NK-92 (cell line): ENCODE results near the gene LASP1.

Source experiments
- DNase-seq: peaks from one replicate; lab custom pipeline; 2025; ENCODE audit not compliant: unreplicated experiment; lab: John Stamatoyannopoulos, UW

Gene LASP1

DNA sequence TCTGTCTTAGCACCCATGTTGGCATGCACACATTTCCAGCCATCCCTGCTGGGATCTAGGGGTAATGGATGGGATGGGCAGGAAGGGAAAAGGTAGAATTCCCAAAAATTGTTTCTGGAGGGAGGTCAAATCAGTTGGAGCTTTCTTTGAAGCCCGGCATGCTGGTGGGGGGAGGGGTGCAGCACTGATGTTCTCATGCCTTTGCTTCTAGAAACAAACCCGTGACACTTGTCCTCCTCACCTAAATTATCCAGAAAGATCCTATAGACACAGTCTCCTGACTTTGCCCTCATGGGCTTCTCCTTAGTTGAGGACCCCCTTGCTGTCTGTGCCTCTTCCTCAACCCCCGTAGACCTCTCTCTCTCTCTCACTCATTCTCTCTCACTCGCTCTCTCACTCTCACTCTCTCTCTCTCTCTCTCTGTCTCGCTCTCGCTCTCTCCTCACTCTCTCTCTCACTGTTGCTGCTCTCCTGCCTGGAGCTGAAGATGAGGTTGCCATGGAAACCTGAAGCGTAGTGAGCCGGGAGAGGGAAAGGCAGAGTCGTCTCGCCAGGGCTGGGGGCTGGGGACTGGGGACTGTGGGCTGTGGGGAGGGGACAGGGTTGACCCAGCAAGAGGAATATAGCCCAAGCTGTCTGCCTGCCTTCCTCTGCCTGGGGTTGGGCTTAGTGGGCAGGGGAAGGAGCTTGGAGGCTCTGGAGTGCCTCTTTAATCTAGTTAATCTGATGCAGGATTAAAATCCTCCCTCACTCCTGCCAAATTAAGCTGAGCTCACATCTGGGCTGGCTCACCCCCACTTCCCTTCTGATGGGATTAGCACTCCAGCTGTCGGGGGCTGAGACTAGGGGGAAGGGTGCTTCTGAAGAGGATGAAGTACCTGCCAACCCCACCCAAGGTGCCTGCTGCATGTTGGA, 16.1 kb downstream of the LASP1 start:
- DNase-seq: no peak

DNA sequence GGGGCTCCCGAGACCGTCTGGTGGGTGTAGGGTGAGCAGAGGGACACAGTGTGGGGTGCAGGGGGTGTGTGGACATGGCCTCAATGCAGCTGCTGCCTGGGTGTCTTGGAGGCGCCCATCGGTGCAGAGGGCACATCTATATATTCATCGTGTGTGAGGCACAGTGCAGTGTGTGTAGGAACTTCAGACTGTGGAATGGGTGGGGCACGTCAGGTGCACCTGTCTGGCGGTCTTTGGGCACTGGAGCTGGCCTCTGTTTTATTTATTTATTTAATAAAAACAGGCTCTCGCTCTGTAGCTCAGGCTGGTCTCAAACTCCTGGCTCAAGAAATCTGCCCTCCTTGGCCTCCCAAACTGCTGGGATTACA, 16.8 kb downstream of the LASP1 start:
- DNase-seq: no peak

DNA sequence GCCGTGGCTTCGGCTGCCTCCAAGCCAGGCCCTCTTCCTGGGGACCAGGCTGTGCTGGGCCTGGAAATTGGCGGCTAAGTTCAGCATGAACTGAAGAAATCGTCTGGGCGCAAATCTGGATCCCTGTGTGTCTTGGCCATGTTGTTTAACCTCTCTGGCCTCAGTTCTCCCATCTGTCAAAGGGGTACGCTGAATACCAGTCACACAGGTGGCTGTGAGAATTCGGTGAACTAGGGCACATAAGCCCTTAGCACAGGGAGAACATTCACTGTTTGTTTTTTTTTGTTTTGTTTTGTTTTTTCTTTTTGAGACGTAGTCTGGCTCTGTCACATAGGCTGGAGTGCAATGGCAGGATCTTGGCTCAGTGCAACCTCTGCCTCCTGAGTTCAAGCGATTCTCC, 19.0 kb downstream of the LASP1 start:
- no peak for DNase-seq

DNA sequence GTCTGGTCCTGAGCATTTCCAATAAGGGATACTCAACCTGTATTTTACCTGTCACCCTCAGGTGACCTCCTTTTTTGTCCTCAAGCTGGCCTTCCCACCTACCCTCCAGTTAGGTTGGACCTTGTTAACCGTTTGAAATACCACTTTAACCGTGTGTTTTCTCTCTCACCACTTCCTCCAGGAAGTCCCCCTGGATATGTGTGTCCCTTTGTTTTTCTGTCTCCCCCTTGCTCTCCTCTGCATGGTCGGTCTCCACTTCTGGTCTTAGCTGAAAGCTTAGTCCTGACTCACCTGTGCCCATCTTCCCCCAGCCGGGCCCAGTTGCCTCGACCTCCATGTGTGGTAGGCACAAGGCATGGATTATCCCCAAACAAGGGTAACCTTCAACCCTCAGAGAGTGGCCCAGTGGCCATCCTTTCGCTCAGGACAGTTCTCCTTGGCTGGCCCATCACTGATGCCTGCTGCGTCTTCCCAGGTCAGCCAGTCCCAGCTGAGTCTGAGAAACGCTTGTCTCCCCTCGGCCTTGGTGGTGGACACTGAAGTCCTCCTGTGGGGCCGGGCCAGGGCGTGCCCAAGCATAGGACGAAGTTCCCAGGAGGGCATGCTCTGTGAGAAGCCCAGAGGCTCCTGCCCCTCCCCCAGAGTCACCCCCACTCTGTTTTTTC, 20.0 kb downstream of the LASP1 start:
- no peak for DNase-seq

DNA sequence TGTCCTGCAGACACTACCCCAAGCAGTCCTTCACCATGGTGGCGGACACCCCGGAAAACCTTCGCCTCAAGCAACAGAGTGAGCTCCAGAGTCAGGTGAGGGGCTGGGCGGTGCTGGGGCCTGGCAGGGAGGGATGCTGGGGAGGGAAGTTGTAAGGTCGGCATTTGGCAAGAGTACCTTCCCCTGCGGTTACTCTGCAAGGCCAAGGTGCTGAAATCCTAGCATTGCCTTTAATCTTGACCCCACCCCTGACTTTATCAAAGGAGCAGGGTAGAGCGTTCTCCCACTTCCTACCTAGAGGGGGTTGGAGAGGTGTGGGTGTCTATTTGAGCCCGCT, 20.5 kb downstream of the LASP1 start:
- DNase-seq: no peak

DNA sequence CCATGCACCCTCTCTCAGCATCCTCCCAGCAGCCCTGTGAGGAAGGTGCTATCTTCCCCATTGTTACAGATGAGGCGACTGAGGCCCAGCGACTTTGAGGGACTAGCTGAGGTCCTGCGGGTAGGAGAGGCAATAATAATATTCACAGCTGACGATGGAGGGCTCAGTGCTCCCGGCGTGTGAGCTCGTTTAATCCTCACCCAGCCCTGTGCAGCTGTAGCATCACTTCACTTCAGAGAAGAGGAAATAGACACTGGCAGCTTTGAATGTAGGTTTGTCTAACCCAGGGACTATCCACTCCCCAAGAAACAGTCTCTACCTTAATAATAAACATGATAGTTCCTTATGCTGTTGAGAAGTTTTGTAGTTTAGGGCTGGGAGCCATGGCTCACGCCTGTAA, 21.6 kb downstream of the LASP1 start:
- no peak for DNase-seq

DNA sequence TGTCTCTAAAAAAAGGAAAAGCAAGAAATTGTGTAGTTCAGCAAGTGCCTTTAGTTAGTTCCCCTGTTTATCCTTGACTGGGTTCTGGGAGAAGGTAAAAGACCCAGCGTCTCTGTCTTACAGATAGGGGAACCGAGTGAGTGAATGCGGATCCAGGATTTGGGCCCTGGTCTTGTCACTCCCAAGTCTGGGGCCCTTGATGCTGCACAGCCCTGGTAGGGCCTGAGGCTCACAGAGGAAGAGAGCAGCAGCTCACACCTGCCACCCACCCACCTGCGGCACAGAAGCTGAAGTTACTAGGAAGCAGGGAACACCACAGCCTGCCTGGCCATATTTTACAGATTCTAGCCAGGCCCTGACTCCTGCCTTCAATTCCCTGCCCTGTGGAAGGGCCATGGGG, 22.2 kb downstream of the LASP1 start:
- no peak for DNase-seq

DNA sequence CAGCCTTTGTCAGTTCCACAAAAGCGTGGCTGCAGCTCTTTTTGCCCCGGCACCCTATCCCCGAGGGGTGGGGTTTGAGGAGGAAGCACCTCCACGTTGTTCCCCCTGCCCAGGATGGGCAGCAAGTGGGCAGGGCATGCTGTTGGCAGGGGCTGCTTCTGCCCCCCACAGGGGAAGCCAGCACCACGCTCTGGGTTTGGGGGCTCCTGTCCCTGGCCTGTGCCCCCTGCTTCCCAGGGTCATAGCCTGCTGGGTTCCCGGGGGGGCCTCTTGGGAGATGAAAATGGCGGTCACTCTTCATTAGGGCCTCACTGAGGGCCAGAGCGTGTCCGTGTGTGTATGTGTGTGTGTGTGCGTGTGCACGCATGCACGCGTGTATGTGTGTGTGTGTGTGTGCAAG, 22.8 kb downstream of the LASP1 start:
- no peak for DNase-seq

DNA sequence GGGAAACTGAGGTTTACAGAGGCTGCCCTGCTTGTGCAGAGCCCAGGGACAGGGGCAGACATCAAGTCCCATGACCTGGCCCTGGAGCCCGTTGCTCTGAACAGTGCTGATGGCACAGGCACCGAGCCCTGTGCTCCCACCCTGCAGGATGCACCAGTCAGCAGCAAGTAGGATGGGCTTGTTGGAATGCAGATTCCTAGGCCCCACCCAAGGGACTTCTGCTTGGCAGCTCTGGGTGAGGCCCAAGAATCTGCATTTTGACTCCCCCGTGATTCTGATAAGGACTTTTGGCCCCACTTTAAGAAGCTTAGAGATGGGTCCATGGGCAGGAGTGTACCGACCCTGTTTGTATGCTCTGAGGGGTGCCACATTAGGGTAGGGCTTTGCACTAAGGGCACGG, 23.3 kb downstream of the LASP1 start:
- DNase-seq: no peak

DNA sequence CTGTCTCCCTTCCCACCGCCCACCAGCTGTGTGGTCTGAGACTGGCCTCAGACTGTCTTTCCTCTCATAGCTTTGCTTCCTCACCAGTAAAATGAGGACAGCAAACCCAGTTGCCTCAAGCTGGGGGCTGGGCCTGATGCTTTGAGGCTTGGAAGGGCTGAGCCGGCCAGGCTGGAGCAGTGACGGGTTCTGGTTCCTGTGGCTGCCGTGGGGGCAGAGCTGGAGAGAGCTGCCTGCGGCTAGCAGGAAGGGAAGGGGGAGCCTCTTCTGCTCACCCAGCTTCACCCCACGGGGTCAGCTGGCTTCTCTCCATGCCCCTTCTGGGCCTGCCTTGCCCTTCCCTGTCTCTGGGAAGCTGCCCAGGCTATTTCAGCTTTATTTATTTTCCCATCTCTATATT, 23.7 kb downstream of the LASP1 start:
- no peak for DNase-seq

DNA sequence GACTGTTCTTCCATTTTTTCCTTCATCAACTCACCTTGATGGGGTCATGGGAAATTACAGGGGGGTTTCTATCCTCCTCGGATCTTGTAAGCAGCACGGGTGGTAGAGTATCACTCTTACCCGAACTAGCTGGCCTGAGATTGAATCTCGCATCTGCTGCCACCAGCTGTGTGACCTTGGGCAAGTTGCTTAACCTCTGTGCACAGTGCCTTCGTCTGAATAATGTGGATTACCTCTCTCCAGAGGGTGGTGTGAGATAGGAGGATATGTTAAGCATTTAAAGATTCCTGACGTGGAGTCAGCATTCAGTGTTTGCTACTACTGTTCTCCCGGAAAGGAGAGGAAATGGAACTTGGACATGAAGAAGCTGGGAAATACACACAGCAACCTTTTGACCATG, 24.4 kb downstream of the LASP1 start:
- no peak for DNase-seq

DNA sequence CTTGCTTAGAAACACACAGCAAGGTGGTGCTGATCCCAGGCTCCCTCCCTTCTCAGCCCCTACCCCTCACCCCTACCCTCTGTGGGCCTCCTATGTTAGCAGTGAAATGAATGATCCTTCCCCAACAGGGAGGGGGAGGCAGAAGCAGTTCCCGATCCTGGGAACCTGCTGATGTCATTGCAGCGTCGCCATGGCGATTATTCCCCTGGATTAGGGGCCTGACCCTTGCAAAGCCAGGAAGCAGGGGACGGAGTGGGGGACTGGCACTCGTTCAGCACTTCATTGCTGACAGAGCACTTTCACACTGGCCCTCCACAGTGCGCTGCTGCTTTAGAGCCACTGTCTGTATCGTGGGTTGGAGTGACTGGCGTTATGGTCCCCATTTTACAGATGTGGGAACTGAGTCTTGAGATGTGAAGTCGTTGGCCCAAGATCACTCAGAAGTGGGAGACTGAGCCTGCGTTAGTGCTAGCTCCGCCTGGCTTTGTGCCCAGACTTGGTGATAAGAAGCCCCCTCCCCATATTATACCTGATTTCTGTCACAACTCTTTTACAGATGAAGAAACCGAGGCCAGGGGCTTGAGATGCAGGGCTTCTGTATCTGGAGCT, 26.6 kb downstream of the LASP1 start:
- DNase-seq: no peak

DNA sequence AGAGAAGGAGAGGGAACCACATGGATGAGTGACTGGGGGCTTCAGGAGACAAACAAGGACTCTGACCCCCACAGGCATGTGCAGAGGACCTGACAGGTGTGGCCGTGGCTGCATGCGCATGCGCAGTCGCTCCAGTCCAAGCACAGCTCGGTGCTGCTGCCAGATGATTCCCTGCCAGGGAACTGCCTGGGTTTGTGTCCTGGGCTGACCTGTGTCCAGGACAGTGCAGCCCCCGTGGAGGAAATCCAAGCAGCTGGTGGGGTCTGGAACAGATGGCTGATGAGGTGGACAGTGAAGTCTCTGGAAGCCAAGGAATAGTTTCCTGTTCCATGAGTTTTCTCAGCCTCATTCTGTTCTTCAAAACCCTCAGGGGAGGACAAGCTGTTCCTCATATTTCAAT, 27.3 kb downstream of the LASP1 start:
- no peak for DNase-seq

DNA sequence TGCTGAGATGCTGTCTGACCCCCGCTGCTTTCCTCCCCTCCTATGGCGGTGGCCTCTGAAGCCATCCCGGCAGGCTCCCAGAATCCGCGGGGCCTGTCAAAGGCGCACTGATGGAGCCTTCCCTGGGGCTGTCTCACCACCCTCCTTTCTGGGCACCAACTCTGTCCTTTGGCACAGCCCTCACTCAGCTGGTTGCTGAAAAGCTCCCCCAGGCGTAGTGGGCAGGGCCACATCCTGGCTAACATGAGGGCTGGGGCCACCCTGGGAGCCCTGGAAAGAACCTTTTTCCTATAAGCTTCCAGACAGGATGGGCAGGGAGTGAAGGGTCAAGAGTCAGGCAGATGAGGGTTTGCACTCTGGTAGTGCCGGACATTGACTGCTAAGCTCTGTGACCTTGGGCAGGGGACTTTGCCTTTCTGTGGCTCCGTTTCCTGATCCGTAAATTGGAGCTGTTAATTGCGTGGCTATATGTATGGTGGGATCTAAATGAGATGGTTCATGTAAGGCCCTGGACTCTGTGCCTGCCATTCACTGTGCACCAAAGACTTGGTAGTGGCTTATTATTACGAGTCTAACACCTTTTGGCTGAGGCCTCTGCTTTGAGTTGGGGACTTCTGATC, 27.9 kb downstream of the LASP1 start:
- no peak for DNase-seq

DNA sequence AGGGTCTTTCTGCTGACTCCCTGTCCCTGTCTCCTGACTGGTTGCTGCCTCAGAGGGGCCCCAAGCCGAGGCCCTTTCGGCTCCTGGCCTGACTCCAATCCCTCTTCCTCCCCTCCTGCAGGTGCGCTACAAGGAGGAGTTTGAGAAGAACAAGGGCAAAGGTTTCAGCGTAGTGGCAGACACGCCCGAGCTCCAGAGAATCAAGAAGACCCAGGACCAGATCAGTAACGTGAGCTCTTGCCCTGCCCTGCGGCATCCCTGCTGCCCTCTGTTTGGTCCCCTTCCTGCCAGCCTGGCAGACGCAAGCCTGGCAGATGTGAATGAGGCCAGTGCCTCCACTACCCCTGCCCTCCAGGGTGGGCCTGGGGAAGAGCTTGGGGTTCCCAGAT, 28.4 kb downstream of the LASP1 start:
- no peak for DNase-seq

DNA sequence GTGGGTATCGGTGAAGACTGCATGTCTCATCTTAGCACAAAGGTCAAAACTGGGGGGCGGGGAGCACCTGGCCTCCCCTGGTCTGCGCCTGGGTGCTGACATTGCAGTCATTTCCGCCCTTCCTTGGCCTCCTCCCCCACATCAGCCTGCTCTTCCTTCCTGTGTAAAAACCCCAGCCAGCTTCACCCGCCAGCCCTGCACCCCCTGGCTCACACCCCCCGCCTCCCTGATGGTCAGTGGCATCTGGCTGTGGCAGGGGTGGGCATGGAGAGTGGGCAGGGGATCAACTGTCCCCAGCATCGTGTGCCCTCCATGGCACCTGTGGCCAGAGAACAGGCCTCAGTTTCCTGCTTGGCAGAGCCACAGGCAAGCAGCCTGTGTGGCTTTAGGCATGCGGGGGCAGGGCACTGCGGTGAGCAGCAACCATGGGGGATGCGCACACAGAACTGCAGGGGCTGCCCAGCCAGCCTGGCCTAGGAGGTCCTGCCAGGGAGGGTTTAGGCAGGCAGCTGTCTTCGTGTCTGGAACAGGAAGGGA, 29.0 kb downstream of the LASP1 start:
- DNase-seq: no peak

DNA sequence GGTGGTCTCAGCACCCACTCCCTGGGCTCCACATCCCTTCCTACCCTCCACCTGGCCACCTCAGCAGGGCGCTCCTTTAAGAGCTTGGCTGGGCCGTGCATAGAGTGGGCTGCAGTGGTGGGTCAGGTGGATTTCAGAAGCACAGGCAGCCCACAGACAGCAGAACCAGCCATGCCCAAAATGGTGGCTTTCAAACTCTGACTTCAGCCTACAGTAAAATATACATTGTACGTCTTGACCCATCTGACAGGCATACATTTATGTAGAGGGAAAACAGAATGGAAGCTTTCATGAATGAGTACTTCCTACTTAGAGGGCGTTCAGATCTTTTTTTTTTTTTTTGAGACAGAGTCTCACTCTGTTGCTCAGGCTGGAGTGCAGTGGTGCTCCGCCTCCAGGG, 29.6 kb downstream of the LASP1 start:
- no peak for DNase-seq

DNA sequence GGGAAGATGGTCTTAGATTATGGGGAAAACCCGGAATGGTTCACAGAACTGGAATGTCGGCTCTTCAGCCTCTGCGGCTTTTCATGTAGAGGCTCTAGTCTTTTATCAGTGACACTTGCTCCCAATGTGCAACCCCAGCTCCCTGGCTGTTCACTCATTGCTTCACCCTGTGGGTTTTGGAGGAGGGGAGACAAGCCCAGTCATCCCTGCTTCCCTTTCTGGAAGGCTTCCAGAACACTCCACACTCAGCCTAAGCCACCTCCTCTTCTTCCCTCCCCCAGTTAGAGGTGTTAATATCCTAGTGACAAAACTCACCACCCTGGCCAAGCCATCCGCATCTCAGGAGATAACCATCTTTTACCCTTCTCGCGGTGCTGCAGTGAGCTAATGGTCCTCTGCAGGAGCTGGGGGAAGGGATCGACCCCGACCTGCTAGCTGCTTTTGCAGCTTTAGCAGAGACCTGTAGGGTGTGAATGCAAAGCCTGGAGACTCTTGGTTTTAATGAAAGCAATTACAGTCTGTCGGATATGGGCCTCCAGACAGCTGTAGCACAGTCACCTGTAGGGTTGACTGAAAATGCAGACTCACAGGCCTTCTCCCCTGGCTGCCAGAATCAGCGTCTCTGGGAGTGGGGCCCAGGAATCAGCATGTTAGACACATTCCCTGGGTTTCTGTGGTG, 31.3 kb downstream of the LASP1 start:
- no peak for DNase-seq

DNA sequence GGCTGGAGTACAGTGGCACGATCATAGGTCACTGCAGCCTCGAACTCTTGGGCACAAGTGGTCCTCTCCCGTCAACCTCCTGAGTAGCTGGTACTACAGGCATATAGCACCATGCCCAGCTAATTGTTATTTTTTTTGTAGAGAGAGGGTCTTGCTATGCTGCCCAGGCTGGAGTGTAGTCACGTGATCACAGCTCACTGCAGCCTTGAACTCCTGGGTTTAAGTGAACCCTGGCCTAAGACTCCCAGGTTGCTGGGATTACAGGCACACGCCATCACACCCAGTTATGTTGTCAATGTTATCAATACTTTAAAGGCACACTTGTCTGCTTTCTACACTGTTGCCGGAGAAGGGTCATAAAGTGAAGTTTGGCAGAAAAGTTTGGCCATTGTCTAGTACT, 33.5 kb downstream of the LASP1 start:
- DNase-seq: no peak

DNA sequence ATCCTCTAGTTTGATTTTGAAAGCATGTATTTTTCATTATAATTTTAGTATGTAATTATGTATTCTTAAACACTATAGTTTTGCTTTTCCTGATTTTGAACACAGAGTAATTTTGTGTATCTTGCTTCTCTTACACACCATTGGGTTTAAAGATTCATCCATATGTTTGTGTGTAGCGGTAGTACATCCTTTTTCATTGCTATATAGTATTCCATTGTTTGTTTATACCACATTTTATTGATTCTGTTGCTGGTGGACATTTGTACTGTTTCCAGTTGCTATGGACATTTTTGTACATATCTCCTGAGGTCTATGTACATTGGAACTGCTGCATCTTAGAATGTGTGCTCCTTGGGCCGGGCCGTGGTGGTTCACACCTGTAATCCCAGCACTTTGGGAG, 35.0 kb downstream of the LASP1 start:
- DNase-seq: no peak

DNA sequence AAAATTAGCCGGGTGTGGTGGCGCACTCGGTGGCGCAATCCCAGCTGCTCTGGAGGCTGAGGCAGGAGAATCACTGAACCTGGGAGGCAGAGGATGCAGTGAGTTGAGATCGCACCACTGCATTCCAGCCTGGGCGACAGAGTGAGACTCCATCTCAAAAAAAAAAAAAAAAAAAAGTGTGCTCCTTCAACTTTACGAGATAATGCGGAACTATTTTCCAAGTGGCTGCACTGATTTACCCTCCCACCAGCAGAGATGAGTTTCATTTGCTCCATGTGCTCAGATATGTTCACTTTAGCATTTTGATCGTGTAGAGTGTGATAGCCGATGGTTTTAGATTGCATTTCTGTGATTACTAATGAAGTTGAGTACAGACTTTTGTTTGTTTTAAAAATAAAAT, 35.5 kb downstream of the LASP1 start:
- DNase-seq: no peak
